HG03097 (cell line): ENCODE measurements around the gene ZEB1.
"Not testable (repeated sequence)": the region's sequence is repeated elsewhere in the genome, so short reads cannot be mapped to it uniquely, and the experiment has no call there.

Experiments used
- ATAC-seq: cut with Tn5 transposase; IDR thresholded peaks from one replicate; pipeline ENCODE4 v1.9.1; 2021; ENCODE audit not compliant: unreplicated experiment, low FRiP score

ZEB1 gene

DNA sequence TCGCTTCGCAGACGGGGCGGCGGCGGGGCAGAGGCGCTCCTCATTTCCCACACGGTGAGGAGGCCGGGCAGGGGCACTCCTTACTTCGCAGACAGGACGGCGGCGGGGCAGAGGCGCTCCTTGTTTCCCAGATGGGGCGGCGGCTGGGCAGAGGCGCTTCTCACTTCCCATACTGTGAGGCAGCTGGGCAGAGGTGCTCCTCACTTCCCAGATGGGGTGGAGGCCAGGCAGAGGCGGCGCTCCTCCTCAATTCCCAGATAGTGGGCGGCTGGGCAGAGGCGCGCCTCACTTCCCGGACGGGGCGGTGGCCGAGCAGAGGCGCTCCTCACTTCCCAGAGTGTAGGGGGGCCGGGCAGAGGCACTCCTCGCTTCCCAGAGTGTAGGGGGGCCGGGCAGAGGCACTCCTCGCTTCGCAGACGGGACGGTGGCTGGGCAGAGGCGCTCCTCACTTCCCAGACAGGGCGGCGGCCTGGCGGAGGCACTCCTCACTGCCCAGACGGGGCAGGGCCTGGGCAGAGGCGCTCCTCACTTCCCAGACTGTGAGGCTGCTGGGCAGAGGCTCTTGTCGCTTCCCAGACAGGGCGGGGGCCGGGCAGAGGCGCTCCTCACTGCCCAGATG, 43.1 kb downstream of the ZEB1 start:
- no peak for ATAC-seq

DNA sequence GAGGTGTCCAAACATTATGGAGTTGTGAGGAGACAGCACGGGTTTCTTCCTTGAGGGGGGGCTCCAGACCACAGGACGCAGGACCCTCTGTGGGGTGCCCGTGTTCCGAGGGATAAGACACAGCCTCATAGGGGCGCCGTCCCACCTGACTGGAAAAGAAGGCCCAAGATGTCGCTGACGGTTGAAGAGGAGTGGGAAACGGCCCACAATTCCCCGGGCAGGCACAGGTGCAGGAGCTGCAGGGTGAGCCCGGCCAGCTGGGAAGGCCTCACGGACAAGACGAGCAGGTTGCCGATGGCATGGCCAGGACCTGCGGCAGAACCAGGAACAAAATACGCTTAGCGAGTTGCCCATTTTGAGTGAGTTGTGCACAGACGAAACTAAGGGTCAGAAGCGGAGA, 44.7 kb downstream of the ZEB1 start:
- not testable (repeated sequence) for ATAC-seq

DNA sequence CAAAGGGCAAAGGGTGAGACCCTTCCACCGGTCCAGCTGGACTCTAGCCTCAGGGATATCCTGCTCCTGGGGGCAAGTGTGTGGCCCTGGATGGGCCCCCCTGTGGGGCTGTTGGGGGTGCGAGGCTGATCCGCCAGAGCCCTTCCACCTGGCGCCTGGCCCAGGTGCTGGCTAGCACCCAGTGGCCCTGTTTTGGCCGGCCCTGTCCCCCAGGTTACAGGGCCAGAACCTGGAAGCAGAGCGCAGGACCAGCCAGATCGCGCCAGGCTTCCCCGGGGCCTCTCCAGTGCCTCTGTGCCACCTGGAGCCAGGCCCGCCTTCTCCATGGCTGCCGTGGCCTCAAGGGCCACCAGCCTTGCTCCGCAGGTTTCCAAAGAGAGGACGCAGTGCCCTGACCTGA, 45.2 kb downstream of the ZEB1 start:
- not testable (repeated sequence) for ATAC-seq

DNA sequence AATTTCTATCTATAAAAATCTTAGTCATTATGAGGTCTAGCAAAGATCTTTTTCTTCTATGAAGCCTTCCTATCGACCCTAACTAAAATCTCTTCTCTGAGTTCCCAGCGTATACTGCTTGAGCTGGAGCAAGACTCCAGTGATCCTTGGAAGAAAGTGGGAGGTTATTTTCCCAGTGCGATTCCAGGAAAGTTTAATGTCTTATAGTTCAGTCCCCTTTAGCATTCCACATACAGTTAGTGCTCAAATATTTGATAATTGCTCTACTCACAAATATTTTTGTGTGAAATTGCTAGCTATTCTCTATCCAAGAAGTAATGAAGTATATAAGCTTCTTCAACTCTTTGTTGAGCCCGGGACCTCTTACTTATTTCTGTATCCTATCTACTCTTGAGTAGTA, 47.7 kb downstream of the ZEB1 start:
- ATAC-seq: no peak

DNA sequence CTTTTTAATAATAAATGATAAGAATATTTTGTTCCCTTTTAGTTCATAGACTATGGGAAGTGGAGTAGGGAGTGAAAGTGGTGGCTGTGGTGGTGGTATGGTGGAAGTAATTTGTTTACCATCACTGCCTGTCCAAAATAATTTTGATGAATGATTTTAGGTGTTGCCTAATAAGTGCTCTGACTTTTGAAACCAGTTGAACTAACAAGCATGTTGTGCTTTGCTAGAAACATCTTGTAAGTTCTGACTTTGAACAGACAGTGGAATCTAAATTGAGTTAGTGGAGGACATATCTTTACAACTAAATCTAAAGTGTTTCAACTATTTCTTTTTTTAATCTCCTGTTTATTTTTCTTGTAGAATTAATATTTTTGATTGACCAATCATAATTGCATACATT, 49.7 kb downstream of the ZEB1 start:
- no peak for ATAC-seq

DNA sequence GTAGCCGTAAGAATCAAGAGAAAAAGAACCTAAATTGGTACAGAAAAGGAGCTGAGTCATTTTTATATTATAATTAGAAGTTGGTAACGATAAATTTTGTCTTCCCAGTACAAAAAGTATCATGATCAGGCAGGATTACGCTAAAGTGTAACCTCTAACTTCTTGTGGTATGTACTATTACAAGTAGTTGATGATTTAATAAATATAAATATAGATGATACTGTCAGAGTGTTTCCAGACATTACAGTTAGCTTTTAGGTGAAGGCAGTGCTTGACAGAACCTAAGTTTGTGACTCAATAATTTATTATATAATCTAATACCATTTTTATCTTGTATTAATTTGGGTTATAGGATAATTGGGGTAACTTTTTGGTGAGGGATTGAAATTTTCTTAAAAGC, 53.4 kb downstream of the ZEB1 start:
- ATAC-seq: no peak

GRCh38 chr10:31374146-31374696, 55.2 kb downstream of the ZEB1 start:
- no peak for ATAC-seq

- no peak for ATAC-seq
These were observed 62.2 kb downstream of the ZEB1 start for GRCh38 chr10:31381171-31381570.

GRCh38 chr10:31381766-31382316, 62.8 kb downstream of the ZEB1 start:
- ATAC-seq: no peak

- peak; percentile 88 for ATAC-seq
These were observed 65.0 kb downstream of the ZEB1 start for GRCh38 chr10:31383810-31384588.

DNA sequence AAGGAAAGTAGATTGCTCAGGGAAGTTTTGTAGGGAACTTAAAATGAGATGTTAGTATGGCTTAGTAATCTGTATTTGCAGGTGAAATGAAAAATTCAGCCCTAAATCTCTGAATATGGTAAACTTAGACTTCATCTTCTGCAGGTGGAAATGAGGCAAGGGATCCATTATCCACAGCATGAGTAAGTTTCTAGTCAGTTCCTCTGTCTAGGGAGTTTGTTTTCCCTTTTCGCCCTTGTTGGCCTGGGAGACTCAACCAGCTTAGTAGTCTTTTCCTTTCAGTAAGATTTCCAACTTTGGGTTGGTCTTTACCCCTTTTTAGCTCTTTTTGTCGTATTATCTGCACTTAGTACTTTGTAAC, 65.6 kb downstream of the ZEB1 start:
- ATAC-seq: peak; percentile 29

- no peak for ATAC-seq
These were observed 71.8 kb downstream of the ZEB1 start for GRCh38 chr10:31390804-31391203.

DNA sequence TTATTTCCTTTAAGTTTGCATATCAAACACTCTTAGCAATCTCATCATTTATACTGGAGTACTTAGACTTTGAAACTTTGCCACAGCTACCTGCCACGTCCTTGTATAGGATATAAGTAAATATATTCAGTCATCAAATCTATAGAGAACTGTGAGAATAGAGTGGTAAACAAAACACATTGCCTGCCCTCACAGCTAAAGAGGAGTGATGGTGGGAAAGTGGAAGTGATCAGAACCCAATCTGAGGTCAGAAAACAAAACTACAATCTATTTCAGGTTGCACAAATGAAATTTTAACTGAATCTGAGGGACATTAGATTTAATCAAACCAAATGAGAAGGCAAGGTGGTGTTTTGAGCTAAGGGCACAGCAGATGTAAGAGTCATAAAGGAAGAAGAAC, 74.8 kb downstream of the ZEB1 start:
- peak; percentile 47 for ATAC-seq

DNA sequence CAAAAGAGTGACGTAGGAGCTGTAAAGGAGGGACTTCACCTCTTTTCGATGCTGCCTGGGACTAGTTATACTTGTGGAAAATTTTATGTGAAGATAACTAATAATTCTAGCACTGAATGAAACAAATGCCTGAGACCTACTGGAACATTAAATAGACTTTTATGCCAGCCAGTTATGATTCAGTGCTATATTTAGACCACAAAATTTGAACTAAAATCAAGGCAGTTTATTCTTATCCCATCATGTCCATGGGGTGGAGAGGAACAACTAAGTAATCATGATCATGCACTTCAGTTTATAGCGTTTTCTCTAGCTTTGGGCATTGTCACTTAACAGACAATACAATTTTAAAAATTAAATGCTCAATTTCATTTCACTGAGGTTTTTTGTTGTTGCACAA, 76.7 kb downstream of the ZEB1 start:
- no peak for ATAC-seq

DNA sequence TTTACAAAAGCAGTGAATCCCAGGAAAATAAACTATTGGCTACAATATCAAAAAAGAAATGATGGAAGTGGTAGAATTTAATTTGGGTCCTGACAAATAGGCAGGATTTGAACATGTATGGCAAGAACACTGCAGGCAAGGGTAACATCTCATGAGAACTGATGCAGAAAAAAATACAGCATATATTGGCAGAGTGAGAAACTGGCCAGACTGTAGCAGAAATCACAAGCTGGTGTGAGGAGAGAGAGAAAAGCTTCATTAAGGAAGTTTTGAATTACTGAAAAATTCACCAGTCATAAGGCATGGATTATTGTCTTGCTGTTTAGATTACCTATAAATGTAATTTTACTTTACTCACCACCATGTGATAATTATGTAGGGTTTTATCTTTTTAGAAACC, 77.4 kb downstream of the ZEB1 start:
- no peak for ATAC-seq

GRCh38 chr10:31397852-31398251, 78.8 kb downstream of the ZEB1 start:
- no peak for ATAC-seq

- no peak for ATAC-seq
These were observed 80.2 kb downstream of the ZEB1 start for GRCh38 chr10:31399171-31399570.

GRCh38 chr10:31399631-31400030, 80.6 kb downstream of the ZEB1 start:
- ATAC-seq: no peak

DNA sequence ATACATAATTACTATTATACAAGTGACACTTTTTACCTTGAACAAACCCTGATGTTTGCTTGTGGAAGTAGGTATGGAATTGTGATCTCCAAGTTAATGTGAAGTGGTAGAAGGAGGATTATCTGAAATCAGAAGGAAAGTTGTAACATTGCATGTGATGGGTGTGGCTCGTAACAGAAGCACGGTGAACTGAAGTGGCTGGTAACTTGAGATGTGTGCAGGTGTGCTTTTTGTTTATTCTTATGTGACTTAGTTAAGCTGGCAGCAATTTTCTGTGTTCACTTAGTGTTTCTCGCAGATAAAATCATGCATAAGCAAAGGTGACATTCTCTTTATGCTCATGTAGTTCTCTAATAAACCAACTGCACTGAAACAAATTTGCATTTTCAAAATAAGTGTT, 82.3 kb downstream of the ZEB1 start:
- ATAC-seq: no peak

GRCh38 chr10:31404640-31405039, 85.6 kb downstream of the ZEB1 start:
- no peak for ATAC-seq

- ATAC-seq: not testable (repeated sequence)
These were observed 86.8 kb downstream of the ZEB1 start for GRCh38 chr10:31405829-31406228.

DNA sequence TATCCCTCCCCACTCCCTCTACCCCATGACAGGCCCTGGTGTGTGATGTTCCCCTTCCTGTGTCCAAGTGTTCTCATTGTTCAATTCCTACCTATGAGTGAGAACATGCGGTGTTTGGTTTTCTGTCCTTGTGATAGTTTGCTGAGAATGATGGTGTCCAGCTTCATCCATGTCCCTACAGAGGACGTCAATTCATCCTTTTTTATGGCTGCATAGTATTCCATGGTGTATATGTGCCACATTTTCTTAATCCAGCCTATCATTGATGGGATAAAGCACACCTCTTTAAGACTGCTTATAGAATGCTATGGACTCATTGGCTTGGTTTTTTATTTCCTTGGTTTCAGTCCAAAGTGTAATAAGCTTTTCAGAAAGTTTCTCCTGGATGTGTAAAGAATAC, 93.4 kb downstream of the ZEB1 start:
- ATAC-seq: not testable (repeated sequence)
